HG02870 (cell line): Measurements from ENCODE around the gene SCGB1C2.
A peak's percentile ranks its signal among the peaks of the same experiment; 100 is the strongest.
"Not testable (repeated sequence)": the region's sequence is repeated elsewhere in the genome, so short reads cannot be mapped to it uniquely, and the experiment has no call there.

Source experiments
- ATAC-seq: cut with Tn5 transposase; IDR thresholded peaks from one replicate; pipeline ENCODE4 v1.9.1; 2021; ENCODE audit warnings: mild to moderate bottlenecking, moderate library complexity; ENCODE audit not compliant: unreplicated experiment

The SCGB1C2 gene

GRCh38 chr17:137166-137807 lies at the start of gene SCGB1C2:
SCGB1C2 (plus strand) TSS chr17:137569; CDS start chr17:137591, 22 bp downstream.
- not testable (repeated sequence) for ATAC-seq

DNA sequence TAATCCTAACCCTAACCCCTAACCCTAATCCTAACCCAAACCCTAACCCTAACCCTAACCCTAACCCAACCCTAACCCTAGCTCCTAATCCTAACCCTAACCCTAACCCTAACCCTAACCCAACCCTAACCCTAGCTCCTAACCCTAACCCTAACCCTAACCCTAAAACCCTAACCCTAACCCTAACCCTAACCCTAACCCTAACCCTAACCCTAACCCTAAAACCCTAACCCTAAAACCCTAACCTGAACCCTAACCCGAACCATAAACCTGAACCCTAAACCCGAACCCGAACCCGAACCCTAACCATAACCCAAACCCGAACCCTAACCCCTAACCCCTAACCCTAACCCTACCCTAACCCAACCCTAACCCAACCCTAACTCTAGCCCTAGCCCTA lies 24.3 kb upstream of the SCGB1C2 start:
- ATAC-seq = not testable (repeated sequence)

- not testable (repeated sequence) for ATAC-seq
These were observed 18.9 kb upstream of the SCGB1C2 start for GRCh38 chr17:118339-118917.

DNA sequence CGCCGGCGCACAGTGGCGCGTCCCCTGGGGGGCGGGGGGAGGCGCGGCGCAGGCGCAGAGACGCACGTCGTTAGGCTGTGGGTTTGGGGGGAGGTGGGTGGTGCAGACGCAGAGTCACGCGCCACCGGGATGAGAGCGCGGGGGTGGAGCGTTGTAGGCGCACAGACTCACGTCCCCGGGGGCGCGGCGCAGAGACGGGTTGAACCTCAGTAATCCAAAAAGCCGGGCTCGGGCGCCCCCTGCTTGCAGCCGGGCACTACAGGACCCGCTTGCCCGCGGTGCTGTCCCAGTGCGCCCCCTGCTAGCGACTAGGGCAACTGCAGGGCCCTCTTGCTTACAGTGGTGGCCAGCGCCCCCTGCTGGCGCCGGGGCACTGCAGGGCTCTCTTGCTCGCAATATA lies 3.4 kb upstream of the SCGB1C2 start:
- ATAC-seq = not testable (repeated sequence)

- peak; percentile 62 for ATAC-seq
These were observed 3.0 kb upstream of the SCGB1C2 start for GRCh38 chr17:134332-134785.

DNA sequence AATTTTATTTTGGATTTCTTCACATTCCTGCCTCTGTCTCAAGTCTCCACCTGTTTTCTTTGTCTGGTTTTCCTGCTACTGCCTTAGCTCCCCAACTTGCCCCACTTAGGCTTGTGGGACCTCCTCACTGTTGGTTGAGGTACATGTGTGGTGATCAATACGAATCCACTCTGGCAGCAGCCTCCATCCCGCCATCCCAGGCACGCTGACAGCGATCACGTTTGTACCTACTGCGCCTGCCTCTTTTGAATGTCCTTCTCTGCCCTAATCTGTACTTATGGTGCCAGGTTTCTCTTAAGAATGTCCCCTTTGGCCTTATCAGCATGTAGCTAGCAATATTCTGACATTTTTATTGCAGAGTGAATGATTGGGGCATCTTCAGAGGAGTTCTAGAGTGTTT lies 2.3 kb upstream of the SCGB1C2 start:
- ATAC-seq = not testable (repeated sequence)

DNA sequence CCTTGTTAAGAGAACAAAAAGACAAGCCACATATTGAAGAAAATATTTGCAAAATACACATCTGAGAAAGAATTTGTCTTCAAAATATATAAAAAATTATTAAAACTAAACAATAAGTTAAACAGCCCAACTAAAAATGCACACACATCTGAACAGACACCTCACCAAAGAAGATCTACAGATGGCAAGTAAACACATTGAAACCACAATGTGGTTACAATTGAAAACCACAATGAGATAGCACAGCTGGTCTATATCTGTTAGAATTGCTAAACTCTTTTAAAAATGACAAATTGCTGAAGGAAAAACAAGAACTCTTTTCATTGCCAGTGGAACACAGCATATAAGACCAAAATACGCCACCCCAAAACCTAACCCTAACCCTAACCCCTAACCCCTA lies 1.5 kb upstream of the SCGB1C2 start:
- not testable (repeated sequence) for ATAC-seq

- ATAC-seq = peak; percentile 64
These were observed 838 bp upstream of the SCGB1C2 start for GRCh38 chr17:136531-136930.

GRCh38 chr17:139401-140205 lies 2.2 kb downstream of the SCGB1C2 start:
- ATAC-seq = not testable (repeated sequence)

DNA sequence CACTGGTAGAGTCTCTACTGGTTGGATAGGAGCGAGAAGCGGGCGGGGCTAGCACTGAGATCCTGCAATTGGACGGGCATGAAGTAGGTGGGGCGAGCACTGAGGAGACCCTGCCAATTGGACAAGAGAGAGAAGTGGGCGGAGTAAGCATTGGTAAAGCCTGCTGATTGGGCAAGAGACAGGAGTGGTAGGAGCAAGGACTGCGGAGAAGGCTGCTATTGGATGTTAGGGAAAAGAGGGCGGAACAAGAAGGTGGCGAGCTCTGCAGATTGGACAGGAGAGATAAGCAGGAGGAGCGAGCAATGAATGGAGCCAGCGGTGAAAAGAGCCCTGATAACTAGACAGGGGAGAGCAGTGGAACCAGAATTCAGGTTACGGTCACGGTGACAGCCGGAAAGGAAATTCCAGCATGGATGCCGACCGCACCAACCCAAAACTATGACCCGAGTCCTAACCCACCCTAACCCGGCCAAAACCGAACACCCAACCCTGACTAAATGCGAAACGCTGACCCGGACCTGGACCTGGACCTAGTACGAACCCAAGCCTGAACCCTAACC lies 4.8 kb downstream of the SCGB1C2 start:
- no peak for ATAC-seq

- no peak for ATAC-seq
These were observed 5.8 kb downstream of the SCGB1C2 start for GRCh38 chr17:142876-143784.

- ATAC-seq = no peak
These were observed 6.5 kb downstream of the SCGB1C2 start for GRCh38 chr17:143785-144281.

- no peak for ATAC-seq
These were observed 7.7 kb downstream of the SCGB1C2 start for GRCh38 chr17:144936-145670.

DNA sequence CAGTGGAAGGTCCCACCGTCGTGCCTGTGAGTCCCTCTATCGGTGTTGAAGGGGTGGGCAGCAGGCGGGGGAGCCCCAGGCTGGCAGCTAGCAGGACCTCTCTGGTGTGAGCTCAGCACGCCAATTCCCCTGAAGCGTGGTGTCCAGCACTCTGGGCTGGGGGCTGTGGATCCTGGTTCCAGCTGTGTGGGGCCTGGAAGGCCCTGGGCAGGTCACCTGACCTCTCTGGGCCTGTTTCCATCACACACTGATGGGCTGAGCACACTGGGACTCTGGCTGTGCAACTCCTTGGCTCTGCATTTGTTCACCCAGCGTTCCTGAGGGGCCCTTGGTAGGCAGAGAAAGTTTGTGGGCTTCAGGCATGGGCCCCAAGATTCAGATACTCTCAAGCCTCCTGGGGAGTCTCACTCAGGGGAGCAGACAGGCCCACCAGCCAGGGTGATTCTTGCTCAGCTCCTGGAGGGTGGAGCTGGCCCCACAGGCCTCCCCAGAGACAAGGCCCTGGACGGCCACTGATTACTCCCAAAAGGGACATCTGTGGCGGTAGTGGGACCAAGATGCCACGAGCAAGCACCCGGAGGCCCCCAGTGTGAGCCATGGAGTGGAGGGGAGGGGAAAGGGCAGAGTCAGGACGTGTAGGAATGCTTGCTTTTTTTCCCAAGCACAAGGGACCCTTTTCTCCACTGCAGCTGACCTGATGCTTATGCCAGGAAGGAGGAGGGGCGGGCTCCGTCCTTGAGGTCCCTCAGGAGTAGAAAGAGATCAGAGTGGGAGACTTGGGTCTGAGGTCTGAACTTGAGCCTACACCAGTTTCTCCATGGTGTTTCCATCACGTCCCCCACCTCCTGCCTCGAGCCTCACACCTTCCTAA lies 8.5 kb downstream of the SCGB1C2 start:
- no peak for ATAC-seq

- ATAC-seq = no peak
These were observed 9.2 kb downstream of the SCGB1C2 start for GRCh38 chr17:146546-146945.

- no peak for ATAC-seq
These were observed 9.8 kb downstream of the SCGB1C2 start for GRCh38 chr17:146983-147761.

DNA sequence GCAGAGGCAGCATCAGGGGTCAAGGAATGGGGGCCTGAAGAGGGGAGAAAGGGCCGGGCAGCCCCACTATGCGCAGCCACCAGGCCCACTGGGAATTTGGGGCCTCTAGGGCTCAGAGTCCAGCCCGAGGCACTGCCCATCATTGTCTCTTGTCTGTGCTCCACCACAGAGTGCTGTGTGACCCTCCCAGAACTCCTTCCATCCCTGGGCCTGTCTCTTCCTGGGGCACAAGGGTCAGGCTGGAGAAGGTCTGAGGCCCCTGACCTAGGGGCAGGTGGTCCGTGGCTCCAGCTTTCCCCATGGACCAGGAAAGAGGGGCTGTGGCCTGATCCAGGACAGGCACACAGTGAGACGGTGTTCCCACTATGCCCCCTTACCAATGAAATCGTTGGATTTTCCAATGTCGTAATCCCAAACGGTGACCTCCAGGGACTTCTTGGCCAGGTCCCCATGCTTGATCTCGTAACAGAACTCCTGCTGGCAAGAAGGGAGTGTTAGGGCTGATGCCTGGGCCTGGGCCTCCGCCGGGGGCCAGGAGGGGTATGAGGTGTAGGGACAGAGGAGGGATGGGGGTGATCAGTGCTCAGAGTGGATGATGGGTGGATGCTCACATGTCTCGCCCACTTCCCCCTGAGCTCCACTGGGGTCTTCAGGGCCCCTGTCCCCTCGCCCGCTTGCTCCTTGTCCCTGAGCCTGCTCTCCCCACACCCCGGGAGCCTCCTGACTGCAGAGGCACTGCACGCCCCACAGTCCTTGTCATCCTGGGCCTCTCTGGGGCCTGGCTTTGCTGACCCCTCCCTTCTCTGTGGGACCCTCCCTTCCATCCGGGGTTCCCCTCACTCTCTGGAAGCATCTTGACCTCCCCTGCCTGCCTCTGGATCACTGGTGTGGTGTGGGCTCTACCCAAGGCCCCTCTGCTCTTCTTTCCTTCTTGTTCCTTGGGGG lies 10.7 kb downstream of the SCGB1C2 start:
- ATAC-seq = no peak
